Lower lobe of right lung (tissue), 2 donors: ENCODE results near the gene BATF. TPM values are rescaled to one million over a fixed set of nuclear protein-coding genes. Genes with fewer than 3 reads are reported as not detected.

Experiments
- ATAC-seq, 2 donors: fragments of 200-7000 bp; cut with Tn5 transposase; one replicate each; pipeline ENCODE4 v1.9.1; 2020 to 2022; ENCODE audit warnings: mild to moderate bottlenecking in 2 of 2, moderate library complexity in 2 of 2
- DNase-seq: peaks from one replicate; pipeline ENCODE4 v3.0.0-alpha.2; 2020
- H3K27ac ChIP-seq: fragments of 200-600 bp; one replicate; pipeline ENCODE4 v1.8.0; 2022
- H3K27me3 ChIP-seq: fragments of 200-600 bp; one replicate; pipeline ENCODE4 v1.8.0; 2022; ENCODE audit warnings: low read depth
- H3K36me3 ChIP-seq: fragments of 200-600 bp; one replicate; pipeline ENCODE4 v1.8.0; 2022; ENCODE audit warnings: mild to moderate bottlenecking
- H3K4me1 ChIP-seq: fragments of 200-600 bp; one replicate; pipeline ENCODE4 v1.8.0; 2022
- H3K4me3 ChIP-seq: fragments of 200-600 bp; one replicate; pipeline ENCODE4 v1.8.0; 2022; ENCODE audit warnings: mild to moderate bottlenecking
- H3K9me3 ChIP-seq: fragments of 200-600 bp; one replicate; pipeline ENCODE4 v1.8.0; 2022
- CTCF ChIP-seq: fragments of 200-600 bp; IDR thresholded peaks from one replicate; pipeline ENCODE4 v1.8.0; 2022; ENCODE audit warnings: antibody characterized with exemption, mild to moderate bottlenecking
- intact Hi-C: fragments of 100-400 bp; cut with DNase I; formaldehyde crosslinking; loops from one replicate; pipeline ENCODE4 v1.11.0; 2022
- total RNA-seq: library from RNA; stranded (reverse); fragmentation: NEBNext Ultra II Directional; extraction: Animal tissue kit (Norgen Biotek cat#: 25700); gene quantifications from one replicate; pipeline ENCODE4 v1.2.1, GENCODE V29; 2021
- donor health status: DM: no; HTN: yes; CAD: no; lungs with severe emphysema.

The BATF gene
- total RNA-seq, 1 donor from 2014 or later: 6.7 TPM

GRCh38 chr14:75562489-75562888 lies 40.2 kb downstream of the BATF start:
- intact Hi-C loops: no loop called here
- no peaks in the 10 kb centered on the region for H3K36me3 ChIP-seq
- TF ChIP-seq CTCF: no peak

GRCh38 chr14:75563931-75564330 lies 41.7 kb downstream of the BATF start:
- no peaks in the 10 kb centered on the region for H3K36me3 ChIP-seq
- H3K9me3 ChIP-seq: no peaks in the 10 kb centered on the region
- H3K4me3 ChIP-seq: no peak overlapping the region
- peaks cover 16% of the 10 kb centered on the region for H3K4me1 ChIP-seq
- intact Hi-C loops: no loop called here
- no peak overlapping the region for H3K27ac ChIP-seq
- DNase-seq (no peak), ATAC-seq (no peak)
- H3K27me3 ChIP-seq: no peaks in the 10 kb centered on the region
- TF ChIP-seq CTCF: no peak

More at GRCh38 chr14:75562489-75562888, 40.2 kb downstream of the BATF start:
- ATAC-seq (no peak), DNase-seq (no peak)
- Histone ChIP-seq H3K9me3 (no peaks in the 10 kb centered on the region), H3K4me3 (no peak overlapping the region), H3K4me1 (peaks cover 16% of the 10 kb centered on the region), H3K27me3 (no peaks in the 10 kb centered on the region), H3K27ac (no peak overlapping the region)

GRCh38 chr14:75565056-75565455 lies 42.8 kb downstream of the BATF start:
- Histone ChIP-seq H3K4me1 (peaks cover 12% of the 10 kb centered on the region), H3K36me3 (no peaks in the 10 kb centered on the region), H3K27me3 (no peaks in the 10 kb centered on the region), H3K4me3 (no peak overlapping the region), H3K9me3 (no peaks in the 10 kb centered on the region), H3K27ac (no peak overlapping the region)
- ATAC-seq: no peak
- TF ChIP-seq CTCF: no peak
- intact Hi-C loops: no loop called here
- no peak for DNase-seq

- ATAC-seq (no peak), DNase-seq (no peak)
- no peak overlapping the region for H3K4me3 ChIP-seq
- intact Hi-C loops: no loop called here
- no peak overlapping the region for H3K27ac ChIP-seq
- no peaks in the 10 kb centered on the region for H3K36me3 ChIP-seq
- H3K4me1 ChIP-seq: no peaks in the 10 kb centered on the region
- no peaks in the 10 kb centered on the region for H3K9me3 ChIP-seq
- no peaks in the 10 kb centered on the region for H3K27me3 ChIP-seq
- TF ChIP-seq CTCF: no peak
Observed at GRCh38 chr14:75566321-75566720, 44.1 kb downstream of the BATF start.

- Histone ChIP-seq H3K27me3 (no peaks in the 10 kb centered on the region), H3K4me1 (no peaks in the 10 kb centered on the region), H3K4me3 (no peak overlapping the region), H3K27ac (no peak overlapping the region), H3K36me3 (no peaks in the 10 kb centered on the region), H3K9me3 (no peaks in the 10 kb centered on the region)
- no peak for TF ChIP-seq CTCF
- DNase-seq: no peak
- ATAC-seq: no peak
- intact Hi-C loops: no loop called here
Observed at GRCh38 chr14:75566752-75567151, 44.5 kb downstream of the BATF start.

- no peak for TF ChIP-seq CTCF
- H3K9me3 ChIP-seq: no peaks in the 10 kb centered on the region
- H3K27ac ChIP-seq: no peak overlapping the region
- H3K36me3 ChIP-seq: no peaks in the 10 kb centered on the region
- no peak for DNase-seq
- intact Hi-C loops: no loop called here
- H3K4me1 ChIP-seq: no peaks in the 10 kb centered on the region
- ATAC-seq: no peak
- no peaks in the 10 kb centered on the region for H3K27me3 ChIP-seq
- no peak overlapping the region for H3K4me3 ChIP-seq
Observed at GRCh38 chr14:75568140-75568539, 45.9 kb downstream of the BATF start.
